NOMO-1 treated with DMSO at 0.1 percent for 48 hours (cell line): ENCODE data around the gene JADE1.

ENCODE experiments used
- DNase-seq: peaks from one replicate; lab custom pipeline; 2025; ENCODE audit not compliant: unreplicated experiment; lab: John Stamatoyannopoulos, UW

Gene JADE1

GRCh38 chr4:128810331-128810870 lies 901 bp downstream of the JADE1 start:
- peak; percentile 43 for DNase-seq

GRCh38 chr4:128810871-128811570 lies 1.5 kb downstream of the JADE1 start:
- peak; percentile 54 for DNase-seq

- peak; percentile 93 for DNase-seq
Measured at GRCh38 chr4:128811571-128812441, 2.3 kb downstream of the JADE1 start.

- DNase-seq: peak; percentile 57
Measured at GRCh38 chr4:128812442-128813235, 3.1 kb downstream of the JADE1 start.

GRCh38 chr4:128813965-128814364 lies 4.5 kb downstream of the JADE1 start:
- DNase-seq: no peak

GRCh38 chr4:128818442-128818841 lies 8.9 kb downstream of the JADE1 start:
- DNase-seq: no peak

- DNase-seq: no peak
Measured at GRCh38 chr4:128819082-128819742, 9.7 kb downstream of the JADE1 start.

- no peak for DNase-seq
Measured at GRCh38 chr4:128820671-128821070, 11.2 kb downstream of the JADE1 start.

- DNase-seq: no peak
Measured at GRCh38 chr4:128821151-128821550, 11.7 kb downstream of the JADE1 start.

GRCh38 chr4:128823025-128823661 lies 13.6 kb downstream of the JADE1 start:
- no peak for DNase-seq

- DNase-seq: no peak
Measured at GRCh38 chr4:128825226-128825625, 15.7 kb downstream of the JADE1 start.

GRCh38 chr4:128827296-128827695 lies 17.8 kb downstream of the JADE1 start:
- DNase-seq: no peak

GRCh38 chr4:128830906-128831503 lies 21.5 kb downstream of the JADE1 start:
- DNase-seq: no peak

GRCh38 chr4:128831531-128832242 lies 22.2 kb downstream of the JADE1 start:
- DNase-seq: no peak

GRCh38 chr4:128832243-128832625 lies 22.7 kb downstream of the JADE1 start:
- no peak for DNase-seq

GRCh38 chr4:128835498-128836222 lies 26.2 kb downstream of the JADE1 start:
- no peak for DNase-seq

- no peak for DNase-seq
Measured at GRCh38 chr4:128837198-128837597, 27.7 kb downstream of the JADE1 start.

- DNase-seq: no peak
Measured at GRCh38 chr4:128837679-128838078, 28.2 kb downstream of the JADE1 start.
